ENCODE measurements around the gene ARG1.

Gene ARG1

DNA sequence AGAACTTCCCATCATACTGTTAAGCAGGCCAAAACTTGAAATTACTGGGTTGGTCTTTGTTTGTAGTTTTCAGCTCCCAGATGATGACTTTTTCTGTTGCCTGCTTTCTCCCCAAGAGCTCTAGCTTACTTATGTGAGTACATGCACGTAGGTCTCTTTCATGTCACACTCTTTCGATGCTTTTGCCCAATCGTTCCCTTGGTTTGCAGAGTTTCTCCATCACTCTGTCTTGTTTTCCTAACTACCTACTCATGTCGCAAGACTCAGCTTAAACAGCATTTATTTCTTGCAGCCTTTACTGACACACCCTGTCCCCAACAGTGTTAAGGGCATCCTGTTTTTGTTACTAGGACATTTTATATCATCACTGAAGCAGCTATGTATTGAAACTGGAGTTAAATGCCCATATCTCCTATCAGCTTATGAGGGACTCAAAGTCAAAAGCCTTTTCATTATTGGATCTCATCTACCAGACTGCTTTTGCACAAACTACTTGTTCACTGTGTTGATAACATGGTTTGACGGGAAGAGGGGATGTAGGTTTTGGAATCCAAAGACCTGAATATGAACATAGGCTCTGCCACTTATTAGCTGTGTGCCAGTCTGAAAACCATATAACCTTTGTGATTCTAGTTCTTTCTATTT, 2.9 kb downstream of the ARG1 start:
- in situ Hi-C loops (cut with MboI; ENCODE audit: low sequenced_read_pairs), result no loop called here

- in situ Hi-C loops (cut with MboI; ENCODE audit: low sequenced_read_pairs), result no loop called here
Observed at GRCh38 chr6:131581523-131581922, 8.5 kb downstream of the ARG1 start.

- in situ Hi-C loops (cut with MboI; ENCODE audit: low sequenced_read_pairs), result no loop called here
Observed at GRCh38 chr6:131586543-131586942, 13.5 kb downstream of the ARG1 start.

- in situ Hi-C loops (cut with MboI; ENCODE audit: low sequenced_read_pairs), result no loop called here
Observed at GRCh38 chr6:131587909-131588308, 14.9 kb downstream of the ARG1 start.

- in situ Hi-C loops (cut with MboI; ENCODE audit: low sequenced_read_pairs), result no loop called here
Observed at GRCh38 chr6:131588643-131589042, 15.6 kb downstream of the ARG1 start.

DNA sequence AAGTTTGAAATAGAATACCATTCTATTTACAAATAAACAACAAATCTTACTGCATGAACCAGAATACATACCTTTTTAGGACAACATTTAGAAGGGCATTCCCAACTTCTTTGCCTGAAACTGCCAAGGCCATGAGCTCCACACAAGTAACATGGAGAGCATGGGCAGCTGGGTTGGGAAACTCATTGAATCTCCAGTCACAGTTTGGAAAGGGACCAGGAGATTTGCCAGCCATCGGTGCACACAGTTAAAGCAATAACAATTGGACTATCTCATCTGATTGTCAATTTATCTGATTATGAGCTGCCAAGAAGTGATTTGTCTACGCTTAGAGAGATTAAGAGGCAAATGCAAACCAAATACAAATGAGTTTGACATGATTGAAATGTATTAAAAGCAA, 19.9 kb downstream of the ARG1 start:
- in situ Hi-C loops (cut with MboI; ENCODE audit: low sequenced_read_pairs), result no loop called here

DNA sequence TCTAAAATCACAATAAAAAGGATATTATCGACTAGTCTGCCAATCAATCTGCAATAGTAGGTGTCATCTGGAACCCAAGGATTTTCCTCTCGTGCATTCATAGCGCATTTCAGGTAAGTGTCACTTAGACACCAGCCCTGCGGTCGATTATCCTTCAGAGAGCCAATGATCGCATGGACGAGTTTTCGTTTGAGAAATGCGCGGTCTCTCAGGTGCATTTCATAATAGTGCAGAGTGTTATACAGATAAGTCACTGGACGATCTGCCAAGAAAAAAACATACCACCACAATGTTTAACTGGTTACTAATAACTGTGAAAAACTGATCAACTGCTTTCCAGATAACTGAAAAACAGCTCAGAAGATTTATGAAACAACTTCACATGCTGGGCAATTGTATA, 21.0 kb downstream of the ARG1 start:
- in situ Hi-C loops (cut with MboI; ENCODE audit: low sequenced_read_pairs), result no loop called here

DNA sequence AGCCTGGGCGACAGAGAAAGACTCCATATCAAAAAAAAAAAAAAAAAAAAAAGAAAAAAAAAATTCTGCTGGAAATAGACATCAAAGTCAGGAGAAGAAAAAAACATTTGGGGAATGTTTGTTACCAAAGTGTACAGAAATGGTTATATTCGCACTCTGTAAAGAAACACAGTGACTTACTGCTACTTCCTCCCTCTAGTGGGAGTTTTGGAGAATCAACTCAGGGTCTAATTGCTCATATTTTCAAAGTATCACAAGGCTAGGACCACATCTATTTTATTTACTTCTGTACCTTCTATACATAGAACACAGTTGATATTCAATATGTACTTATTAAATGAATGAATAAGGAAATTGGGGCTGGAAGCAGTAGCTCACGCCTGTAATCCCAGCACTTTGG, 24.4 kb downstream of the ARG1 start:
- in situ Hi-C loops (cut with MboI; ENCODE audit: low sequenced_read_pairs), result no loop called here

DNA sequence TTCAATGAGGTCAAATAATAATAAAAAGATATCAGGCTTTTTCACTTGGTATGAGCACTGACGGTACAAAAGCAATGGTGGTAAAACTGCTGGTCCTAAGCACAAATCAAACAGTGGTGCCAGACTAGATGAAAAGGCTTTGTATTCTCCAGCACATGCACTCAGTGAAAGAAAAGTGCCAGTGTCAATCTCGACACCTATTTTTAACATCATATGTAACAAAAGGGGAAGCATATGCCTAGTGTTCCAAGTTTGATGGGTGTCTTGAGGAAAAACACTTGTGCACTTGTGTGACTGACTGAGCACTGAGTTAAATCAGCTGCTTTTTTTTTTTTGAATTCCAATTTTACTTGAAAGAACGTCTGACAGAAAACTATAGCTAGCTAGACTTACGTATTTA, 27.7 kb downstream of the ARG1 start:
- in situ Hi-C loops (cut with MboI; ENCODE audit: low sequenced_read_pairs), result no loop called here

GRCh38 chr6:131602781-131603312, 29.8 kb downstream of the ARG1 start:
- in situ Hi-C loops (cut with MboI; ENCODE audit: low sequenced_read_pairs), result no loop called here

- in situ Hi-C loops (cut with MboI; ENCODE audit: low sequenced_read_pairs), result no loop called here
Observed at GRCh38 chr6:131613296-131613925, 40.4 kb downstream of the ARG1 start.

DNA sequence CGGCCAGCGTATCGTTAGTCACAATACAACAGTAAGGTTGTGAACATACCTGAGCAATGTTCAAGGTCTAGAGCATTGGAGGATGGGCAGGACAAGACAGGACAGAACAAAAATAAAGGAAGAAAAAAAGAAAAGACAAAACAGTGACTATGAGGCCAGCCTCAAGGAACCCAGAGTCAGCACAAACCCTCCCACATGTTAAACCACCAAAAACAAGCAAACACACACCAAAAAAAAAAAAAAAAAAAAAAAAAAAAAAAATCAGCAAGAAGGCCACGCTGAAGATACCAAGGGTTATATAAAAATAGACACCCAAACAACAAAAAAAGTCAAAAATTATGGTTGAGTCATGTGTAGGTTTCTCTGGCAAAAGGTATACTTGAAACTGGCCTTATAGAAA, 42.2 kb downstream of the ARG1 start:
- in situ Hi-C loops (cut with MboI; ENCODE audit: low sequenced_read_pairs), result no loop called here

DNA sequence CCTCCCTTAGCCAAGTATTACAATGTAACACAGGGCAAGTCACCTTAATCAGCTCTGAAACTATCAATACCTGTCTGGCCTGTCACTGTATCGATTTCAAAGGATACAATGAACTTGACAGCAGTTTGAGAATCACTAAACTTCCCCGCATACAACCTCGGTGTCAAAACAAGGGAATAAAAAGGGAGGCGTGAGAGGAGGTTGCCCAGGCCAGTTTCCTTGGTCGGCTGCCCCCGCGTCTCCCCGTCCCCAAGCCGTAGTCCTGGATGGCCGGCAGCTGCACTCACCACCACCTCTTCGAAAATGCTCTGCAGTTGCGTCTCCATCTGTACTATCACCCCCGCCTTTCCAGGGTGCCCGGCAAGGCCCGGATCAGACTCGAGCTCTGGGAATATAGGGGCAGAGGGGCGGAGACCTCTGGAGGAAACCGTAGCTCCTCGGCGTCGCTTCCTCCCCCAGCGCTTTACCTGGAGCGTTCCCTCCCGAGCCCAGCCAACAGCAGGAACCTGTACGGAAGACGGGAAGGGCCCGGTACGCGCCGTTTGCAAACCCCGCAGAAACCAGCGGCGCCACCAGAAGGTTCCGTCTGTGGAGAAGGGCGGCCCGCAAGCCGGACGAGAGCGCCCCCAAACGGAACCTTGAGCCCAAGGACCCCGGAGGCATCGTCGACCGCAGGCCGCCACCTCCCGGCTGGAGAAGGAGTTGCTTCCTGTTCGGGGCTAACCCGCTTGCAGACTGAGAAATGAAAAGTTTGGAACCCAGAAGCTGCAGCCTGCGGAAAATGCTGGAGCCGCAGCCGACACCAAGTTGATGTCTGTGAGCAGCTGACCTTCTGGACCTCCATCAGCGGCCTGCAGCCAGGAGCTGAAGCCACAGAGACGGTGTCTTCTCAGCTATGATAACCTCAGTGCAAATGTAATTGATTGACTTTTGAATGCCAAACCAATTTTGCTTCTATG, 55.0 kb downstream of the ARG1 start, which contains the start of gene MED23:
MED23 (minus strand) TSS at position 519 of the 959 bp plus-strand sequence; CDS start at position 326, 193 bp downstream.
- in situ Hi-C loops (cut with MboI; ENCODE audit: low sequenced_read_pairs), result no loop called here

GRCh38 chr6:131628726-131629125, 55.7 kb downstream of the ARG1 start:
- in situ Hi-C loops (cut with MboI; ENCODE audit: low sequenced_read_pairs), result no loop called here

- in situ Hi-C loops (cut with MboI; ENCODE audit: low sequenced_read_pairs), result no loop called here
Observed at GRCh38 chr6:131629651-131630050, 56.6 kb downstream of the ARG1 start.

DNA sequence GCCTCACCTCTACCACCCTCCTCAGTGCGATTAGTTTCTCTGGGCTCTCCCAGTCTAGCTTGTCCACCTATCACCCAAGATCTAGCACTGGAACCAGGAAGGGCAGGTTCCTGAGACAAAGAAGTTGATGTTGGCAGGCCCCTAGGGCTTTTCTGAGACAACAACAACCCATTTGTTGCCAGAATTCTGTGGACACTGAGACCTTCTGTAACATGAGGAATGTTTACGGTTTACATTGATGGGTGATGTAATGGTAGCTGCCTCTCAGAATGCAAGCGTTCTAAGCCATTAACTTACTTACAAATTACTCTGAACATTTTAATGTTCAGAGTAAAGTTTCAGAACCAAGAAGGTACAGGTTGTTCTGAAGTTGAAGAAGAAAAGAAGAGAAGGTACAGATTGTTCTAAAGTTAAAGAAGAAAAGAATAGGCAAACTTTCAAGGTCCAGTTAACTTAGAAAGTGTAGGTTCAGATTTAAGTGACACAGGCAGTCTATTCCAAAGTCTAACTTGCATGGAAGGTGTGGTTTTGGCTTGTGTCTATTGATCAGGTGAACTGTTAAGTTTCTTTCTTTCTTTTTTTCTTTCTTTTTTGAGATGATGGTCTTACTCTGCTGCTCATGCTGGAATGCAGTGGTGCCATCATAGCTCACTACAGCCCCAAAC, 58.7 kb downstream of the ARG1 start:
- in situ Hi-C loops (cut with MboI; ENCODE audit: low sequenced_read_pairs), result no loop called here

All from HL-60/S4 (cell line).